Measurements from ENCODE around the gene PADI6.
"Not testable (repeated sequence)": the region's sequence is repeated elsewhere in the genome, so short reads cannot be mapped to it uniquely, and the experiment has no call there.

Gene PADI6

DNA sequence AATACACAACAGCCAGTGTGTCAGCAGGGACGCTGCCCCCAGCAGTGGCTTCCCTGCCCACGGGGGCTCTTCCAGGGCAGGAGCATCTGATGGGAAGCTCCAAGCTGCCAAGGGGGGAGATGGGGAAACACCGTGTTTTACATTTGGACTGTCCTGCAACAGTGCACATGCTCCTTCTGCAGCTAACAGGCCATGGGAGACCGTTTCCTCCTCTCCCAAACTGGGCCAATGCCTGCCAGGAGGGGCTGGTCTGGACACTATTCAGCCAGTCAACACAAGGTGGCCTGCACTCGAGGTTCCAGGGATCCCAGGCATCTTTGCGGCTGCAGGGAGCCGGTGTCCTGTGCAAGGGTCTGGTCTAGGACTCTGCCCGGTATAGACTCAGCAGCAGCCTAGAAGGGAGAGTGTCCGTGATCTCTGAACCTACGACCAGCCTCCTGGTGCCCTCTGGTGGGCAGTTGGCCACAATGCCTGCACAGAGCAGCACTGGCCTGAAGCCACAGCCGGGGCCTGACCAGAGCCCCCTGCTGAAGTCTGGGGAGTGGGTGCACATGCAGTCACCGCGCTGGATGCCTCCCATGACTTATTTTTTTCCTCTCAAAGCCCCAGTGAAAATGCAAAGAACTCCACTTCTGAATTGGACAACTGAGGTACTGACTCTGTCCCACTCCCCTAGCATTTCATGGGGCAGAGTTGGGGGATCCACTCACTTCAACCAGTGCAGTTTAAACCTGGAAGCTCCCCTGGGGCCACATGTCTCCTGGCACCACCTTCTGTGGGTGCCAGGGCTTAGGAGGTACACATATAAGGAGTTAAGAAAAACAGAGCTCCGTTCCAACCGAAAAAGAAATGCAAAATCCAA lies 34.1 kb downstream of the PADI6 start:
- DNase-seq, result no peak

- DNase-seq, result not testable (repeated sequence)
Observed at GRCh38 chr1:17406760-17407475, 34.9 kb downstream of the PADI6 start.

- not testable (repeated sequence) for DNase-seq
Observed at GRCh38 chr1:17407786-17408514, 36.0 kb downstream of the PADI6 start.

- no peak for DNase-seq
Observed at GRCh38 chr1:17409391-17409811, 37.4 kb downstream of the PADI6 start.

DNA sequence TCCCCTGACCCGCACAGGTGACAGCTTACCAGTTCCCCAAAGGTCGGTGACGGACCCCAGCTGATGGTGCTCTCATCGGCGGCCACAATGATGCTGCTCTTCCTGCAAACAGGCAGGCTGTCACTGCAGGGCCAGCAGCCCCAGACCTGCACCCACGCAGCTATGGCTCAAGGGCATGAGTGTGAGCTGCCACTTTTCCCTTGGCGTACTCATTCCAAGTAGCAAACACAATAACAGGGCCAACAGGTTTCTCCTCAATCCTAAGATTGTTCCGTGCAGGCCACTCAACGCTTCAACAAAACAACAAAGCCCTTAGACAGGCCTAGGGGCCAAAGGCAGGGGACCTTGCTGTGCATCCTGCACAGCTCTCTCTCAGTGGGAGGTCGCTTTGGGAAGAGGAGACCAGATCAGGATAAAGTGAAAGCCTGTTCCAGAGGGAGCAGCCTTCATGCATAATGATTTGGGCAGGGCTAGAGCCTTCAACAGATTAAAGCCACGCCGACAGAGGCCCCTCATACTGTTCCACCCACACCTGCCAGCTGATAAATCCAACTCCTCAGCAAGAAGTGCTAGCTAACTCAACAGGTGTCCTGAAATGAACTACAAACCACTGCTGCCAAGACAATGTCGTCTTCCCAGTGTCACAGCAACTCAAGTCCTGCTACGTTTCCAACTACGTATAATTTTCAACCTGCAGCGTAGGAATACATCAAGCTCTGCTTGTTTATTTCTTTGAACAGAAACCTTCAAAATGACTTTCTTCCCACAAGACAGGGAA lies 40.3 kb downstream of the PADI6 start:
- no peak for DNase-seq

- DNase-seq, result no peak
Observed at GRCh38 chr1:17414022-17414421, 42.0 kb downstream of the PADI6 start.

- DNase-seq, result no peak
Observed at GRCh38 chr1:17416389-17416788, 44.4 kb downstream of the PADI6 start.

GRCh38 chr1:17419626-17420328 lies 47.8 kb downstream of the PADI6 start:
- no peak for DNase-seq

DNA sequence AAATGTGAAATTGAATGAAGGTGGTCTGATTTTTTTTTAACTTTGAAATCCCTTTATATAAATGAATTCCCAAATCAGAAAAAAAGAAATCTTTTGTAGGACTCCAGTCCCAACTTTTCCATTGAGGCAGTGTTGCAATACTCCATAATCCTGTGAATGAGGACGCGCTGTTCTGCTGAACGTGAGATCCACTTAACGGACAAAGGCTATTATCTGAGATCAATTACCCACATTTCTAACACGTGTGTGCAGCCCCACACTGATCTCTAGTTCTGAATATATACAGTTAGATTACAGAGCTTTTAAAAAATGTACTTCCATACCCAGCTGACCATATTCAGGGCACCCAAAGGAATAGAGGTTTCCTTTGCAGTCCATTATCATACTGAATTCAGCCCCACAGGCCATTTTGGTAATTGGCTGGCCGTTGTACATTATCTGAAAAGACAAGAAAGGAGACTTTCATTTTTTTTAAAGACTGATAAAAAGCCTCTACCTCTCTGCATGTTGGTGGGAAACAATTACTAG lies 48.5 kb downstream of the PADI6 start:
- DNase-seq, result no peak

DNA sequence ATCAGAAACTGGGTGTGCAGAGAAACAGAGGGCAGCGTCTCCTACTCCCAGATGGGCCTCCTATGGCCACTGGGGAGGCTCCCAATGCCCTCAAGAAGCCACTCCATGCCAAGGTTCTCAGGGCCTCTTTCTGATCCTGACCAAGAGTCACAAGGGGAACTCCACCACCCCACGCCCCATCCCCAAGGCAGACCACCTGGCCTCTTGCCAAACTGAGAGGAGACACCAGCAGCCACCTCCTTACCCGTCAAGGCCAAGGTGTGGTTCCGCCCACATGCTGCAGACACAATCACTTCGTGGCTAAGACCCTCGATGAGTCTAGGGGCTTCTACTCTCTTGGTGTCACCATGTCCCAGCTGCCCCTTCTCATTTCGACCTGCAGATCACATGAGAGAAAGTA lies 50.5 kb downstream of the PADI6 start:
- no peak for DNase-seq

DNA sequence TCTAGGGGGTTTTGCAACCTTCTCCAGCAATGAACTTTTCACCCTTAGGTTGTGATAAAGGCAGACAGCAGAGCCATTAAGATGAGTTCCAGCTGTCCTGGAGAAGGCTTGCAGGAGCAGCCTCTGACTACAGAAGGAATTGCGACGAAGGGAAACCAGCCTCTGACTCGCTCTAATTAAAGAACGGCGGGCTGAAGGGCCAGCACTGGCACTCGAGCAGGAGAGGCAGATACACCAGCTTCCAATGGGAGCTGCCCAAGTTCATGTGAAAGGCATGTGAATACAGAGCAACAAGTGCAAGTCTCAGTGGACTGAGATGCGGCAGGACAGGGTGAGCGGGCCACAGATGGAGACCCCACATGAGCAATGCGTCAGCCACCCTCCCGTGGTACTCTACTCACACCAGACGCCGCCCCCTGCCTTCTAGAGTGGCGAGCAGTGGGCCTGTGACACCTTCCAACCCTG lies 51.8 kb downstream of the PADI6 start:
- no peak for DNase-seq

GRCh38 chr1:17425806-17426600 lies 54.0 kb downstream of the PADI6 start:
- no peak for DNase-seq

- no peak for DNase-seq
Observed at GRCh38 chr1:17427696-17428660, 56.0 kb downstream of the PADI6 start.

DNA sequence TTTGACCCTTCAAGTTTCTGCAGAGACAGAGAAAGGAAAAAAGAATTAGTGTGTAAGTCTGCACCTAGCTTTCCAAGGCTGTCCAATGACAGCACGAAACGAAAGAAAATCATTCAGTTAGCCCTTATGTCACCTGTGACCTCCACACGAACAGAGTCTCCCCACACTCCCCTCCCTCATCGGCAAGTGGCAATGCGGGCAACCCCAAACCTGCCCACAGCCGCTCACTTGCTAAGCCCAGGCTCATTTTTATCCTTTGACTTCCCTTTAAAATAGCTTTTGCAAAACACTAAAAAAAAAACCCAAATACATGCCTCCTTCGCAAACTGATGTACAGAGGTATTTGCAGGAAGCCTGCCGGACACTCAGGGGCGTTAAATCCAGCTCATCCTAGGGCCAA lies 57.2 kb downstream of the PADI6 start:
- DNase-seq, result no peak

GRCh38 chr1:17432412-17432811 lies 60.4 kb downstream of the PADI6 start:
- DNase-seq, result no peak

DNA sequence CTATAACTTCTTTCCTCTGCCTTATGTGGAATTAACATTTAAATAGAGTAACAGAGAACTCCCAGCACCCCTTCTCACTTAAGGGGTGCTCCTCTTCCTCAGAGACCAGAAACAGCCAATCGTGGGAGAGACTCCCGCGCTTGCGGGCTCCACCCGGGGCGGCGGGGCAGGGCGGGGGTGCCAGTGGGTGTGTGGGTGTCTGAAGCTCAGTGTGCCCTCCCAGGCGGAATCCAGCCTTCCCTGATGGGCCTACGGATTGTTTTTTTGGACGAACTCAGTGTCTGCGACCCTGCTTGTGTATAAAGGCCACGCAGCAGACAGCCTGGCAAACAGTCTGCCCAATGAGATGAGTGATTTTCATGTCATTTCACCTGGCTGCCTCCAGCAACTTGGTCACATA lies 61.3 kb downstream of the PADI6 start:
- no peak for DNase-seq

DNA sequence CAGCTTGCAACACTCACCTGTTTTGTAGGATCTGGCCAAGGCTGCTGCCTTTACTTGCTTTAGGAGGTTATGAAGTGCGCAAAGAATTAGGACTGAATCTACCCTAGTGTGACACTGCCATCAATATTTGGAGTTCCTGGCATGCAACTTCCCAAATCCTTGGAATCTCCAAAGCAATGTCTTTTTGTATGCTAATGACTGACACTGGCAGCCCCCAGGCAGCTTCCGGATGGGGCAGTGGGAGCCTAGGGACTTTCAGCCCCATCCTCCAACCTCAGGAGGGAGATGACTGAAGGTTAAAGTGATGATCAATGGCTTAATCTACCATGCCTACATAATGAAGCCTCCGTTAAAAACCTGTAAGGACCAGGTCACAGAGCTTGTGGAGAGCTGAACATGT lies 62.0 kb downstream of the PADI6 start:
- DNase-seq, result no peak

DNA sequence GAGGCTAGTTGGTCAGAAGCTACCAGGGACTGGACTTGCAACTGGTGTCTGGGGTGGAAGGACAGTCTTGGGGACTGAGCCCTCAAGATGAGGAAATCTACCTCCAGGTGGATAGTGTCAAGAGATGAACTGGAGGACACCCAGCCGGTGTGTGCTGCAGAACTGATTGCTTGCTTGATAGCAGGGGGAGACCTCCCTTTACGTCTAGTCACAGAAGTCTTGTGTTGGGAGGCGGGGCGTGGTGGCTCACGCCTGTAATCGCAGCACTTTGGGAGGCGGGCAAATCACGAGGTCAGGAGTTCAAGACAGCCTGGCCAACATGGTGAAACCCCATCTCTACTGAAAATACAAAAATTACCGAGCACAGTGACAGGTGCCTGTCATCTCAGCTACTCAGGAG lies 62.6 kb downstream of the PADI6 start:
- DNase-seq, result no peak

GRCh38 chr1:17436380-17437174 lies 64.6 kb downstream of the PADI6 start:
- DNase-seq, result no peak
